Activated CD8-positive, alpha-beta T cell treated with anti-CD3 and anti-CD28 coated beads, Interleukin-2, amount 10 ng/mL, durations not matched to agents 7 days and 5 days (primary cell): ENCODE results near the gene STX8. TPM values are rescaled to one million over a fixed set of nuclear protein-coding genes. Genes with fewer than 3 reads are reported as not detected.

Experiments used
- ATAC-seq: fragments of 150-1000 bp; cut with Tn5 transposase; one replicate; pipeline ENCODE4 v1.10.0; 2021; ENCODE audit warnings: moderate library complexity
- CTCF ChIA-PET: fragments of 350-600 bp; sonication (Branson Sonifier 250); formaldehyde crosslinking; loops from one replicate; lab custom pipeline; 2021; ENCODE audit warnings: antibody characterized with exemption; lab: Charles Lee
- POLR2A ChIA-PET: fragments of 350-600 bp; sonication (Branson Sonifier 250); formaldehyde crosslinking; loops from one replicate; lab custom pipeline; 2021; ENCODE audit warnings: antibody characterized with exemption; lab: Charles Lee
- DNase-seq: peaks from one replicate; pipeline ENCODE4 v3.0.0-alpha.2; 2020
- H3K27ac Mint-ChIP-seq: one replicate; pipeline ENCODE4 v1.8.0; 2021; ENCODE audit warnings: mild to moderate bottlenecking, mixed read lengths
- H3K27me3 Mint-ChIP-seq: one replicate; pipeline ENCODE4 v1.8.0; 2021; ENCODE audit warnings: low read depth, mixed read lengths
- H3K36me3 Mint-ChIP-seq: one replicate; pipeline ENCODE4 v1.8.0; 2021; ENCODE audit warnings: low read depth, mixed read lengths
- H3K4me1 Mint-ChIP-seq: one replicate; pipeline ENCODE4 v1.8.0; 2021; ENCODE audit warnings: low read depth, mixed read lengths
- H3K4me3 Mint-ChIP-seq: one replicate; pipeline ENCODE4 v1.8.0; 2021; ENCODE audit warnings: mild to moderate bottlenecking, mixed read lengths
- H3K9me3 Mint-ChIP-seq: one replicate; pipeline ENCODE4 v1.8.0; 2022; ENCODE audit warnings: mixed read lengths; ENCODE audit not compliant: insufficient read depth
- total RNA-seq, 2 experiments: library from RNA; stranded (reverse); gene quantifications; one replicate each; pipeline ENCODE4 v1.2.3, GENCODE V29; 2021

STX8 gene
- total RNA-seq, 2 experiments from 2014 or later = 71.0 to 78.5 TPM

GRCh38 chr17:9285602-9286427, 289.8 kb downstream of the STX8 start:
- H3K9me3 Mint-ChIP-seq = no peaks in the 10 kb centered on the region
- no peaks in the 10 kb centered on the region for H3K27me3 Mint-ChIP-seq
- DNase-seq (no peak), ATAC-seq (no peak)
- H3K27ac Mint-ChIP-seq = no peak overlapping the region
- ChIA-PET CTCF (no interaction called here), POLR2A (no interaction called here)
- H3K4me1 Mint-ChIP-seq = peaks cover 17% of the 10 kb centered on the region
- H3K4me3 Mint-ChIP-seq = no peak overlapping the region
- H3K36me3 Mint-ChIP-seq = no peaks in the 10 kb centered on the region

DNA sequence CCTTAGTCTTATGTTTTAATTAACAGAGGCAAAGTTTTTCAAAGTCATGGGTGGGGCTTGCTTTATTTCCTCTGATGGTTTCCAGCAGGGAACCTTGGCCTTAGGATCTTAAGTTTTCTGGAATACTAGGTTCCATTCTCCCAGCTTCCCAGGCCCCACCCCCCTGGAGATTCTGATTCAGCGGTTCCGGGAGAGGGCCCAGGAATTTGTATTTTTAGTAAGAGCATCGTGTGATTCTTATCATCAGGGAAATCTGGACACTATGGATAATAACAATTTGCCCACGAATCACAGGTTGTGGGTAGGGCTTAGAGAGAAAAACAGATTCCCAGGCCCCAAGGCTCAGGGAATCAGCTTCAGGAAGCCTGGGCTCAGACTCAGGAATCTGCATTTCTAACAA, 290.7 kb downstream of the STX8 start:
- Mint-ChIP-seq H3K36me3 (no peaks in the 10 kb centered on the region), H3K4me1 (peaks cover 12% of the 10 kb centered on the region), H3K27ac (no peak overlapping the region), H3K9me3 (no peaks in the 10 kb centered on the region), H3K27me3 (no peaks in the 10 kb centered on the region), H3K4me3 (no peak overlapping the region)
- ChIA-PET POLR2A (no interaction called here), CTCF (interaction anchor here (1.2 kb wide), 1 partner anchor 11 kb away, joined by 6 read pairs; no protein-coding TSS in a partner anchor)
- no peak for ATAC-seq
- DNase-seq = no peak

DNA sequence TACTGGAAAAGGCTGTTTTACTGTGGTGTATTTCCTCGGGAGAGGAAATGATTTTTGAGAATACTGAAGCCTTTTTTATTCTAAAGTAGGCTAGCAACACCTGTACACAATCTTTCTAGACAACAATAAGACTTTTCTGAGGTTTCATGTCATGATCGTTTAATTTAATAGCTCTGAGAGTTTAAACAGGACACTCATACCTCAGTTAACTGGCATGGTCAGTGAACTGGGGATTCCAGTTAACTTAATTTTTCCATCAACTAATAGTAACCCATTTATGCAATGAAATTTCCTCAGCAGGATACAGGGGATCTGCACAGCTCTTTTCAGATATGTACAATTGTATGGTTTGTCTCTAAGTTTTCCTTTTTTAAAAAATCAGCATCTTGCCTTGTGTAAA, 291.7 kb downstream of the STX8 start:
- Mint-ChIP-seq H3K36me3 (no peaks in the 10 kb centered on the region), H3K27me3 (no peaks in the 10 kb centered on the region), H3K9me3 (no peaks in the 10 kb centered on the region), H3K4me1 (peaks cover 4% of the 10 kb centered on the region), H3K4me3 (no peak overlapping the region), H3K27ac (no peak overlapping the region)
- CTCF ChIA-PET = interaction anchor here (0.6 to 1.2 kb wide), 2 partner anchors 10 to 123 kb away, joined by 3 to 6 read pairs; no protein-coding TSS in a partner anchor
- POLR2A ChIA-PET = no interaction called here
- ATAC-seq (no peak), DNase-seq (no peak)

GRCh38 chr17:9279893-9280292, 295.7 kb downstream of the STX8 start:
- DNase-seq (no peak), ATAC-seq (no peak)
- Mint-ChIP-seq H3K4me3 (no peak overlapping the region), H3K4me1 (no peaks in the 10 kb centered on the region), H3K27ac (no peak overlapping the region), H3K27me3 (no peaks in the 10 kb centered on the region), H3K36me3 (no peaks in the 10 kb centered on the region), H3K9me3 (no peaks in the 10 kb centered on the region)
- POLR2A ChIA-PET = interaction anchor here (0.7 kb wide), 1 partner anchor 1147 kb away, joined by 5 read pairs; no protein-coding TSS in a partner anchor
- CTCF ChIA-PET = interaction anchor here (1.7 to 2.3 kb wide), 2 partner anchors 9 to 12 kb away, joined by 4 to 6 read pairs; no protein-coding TSS in a partner anchor

- Mint-ChIP-seq H3K4me1 (peaks cover 10% of the 10 kb centered on the region), H3K4me3 (no peak overlapping the region), H3K36me3 (no peaks in the 10 kb centered on the region), H3K27ac (no peak overlapping the region), H3K9me3 (no peaks in the 10 kb centered on the region), H3K27me3 (no peaks in the 10 kb centered on the region)
- DNase-seq (no peak), ATAC-seq (no peak)
- CTCF ChIA-PET = interaction anchor here (2.0 kb wide), 1 partner anchor 9 kb away, joined by 6 read pairs; no protein-coding TSS in a partner anchor
- POLR2A ChIA-PET = no interaction called here
Observed at GRCh38 chr17:9274973-9275372, 300.6 kb downstream of the STX8 start.

GRCh38 chr17:9273428-9274391, 301.9 kb downstream of the STX8 start:
- no peaks in the 10 kb centered on the region for H3K9me3 Mint-ChIP-seq
- no peak overlapping the region for H3K4me3 Mint-ChIP-seq
- CTCF ChIA-PET = interaction anchor here (0.7 to 2.0 kb wide), 2 partner anchors 10 to 19 kb away, joined by 3 to 6 read pairs; no protein-coding TSS in a partner anchor
- H3K27ac Mint-ChIP-seq = no peak overlapping the region
- peak; percentile 33 for ATAC-seq
- H3K4me1 Mint-ChIP-seq = peaks cover 10% of the 10 kb centered on the region
- H3K36me3 Mint-ChIP-seq = no peaks in the 10 kb centered on the region
- H3K27me3 Mint-ChIP-seq = no peaks in the 10 kb centered on the region
- DNase-seq = peak; percentile 24
- POLR2A ChIA-PET = no interaction called here

DNA sequence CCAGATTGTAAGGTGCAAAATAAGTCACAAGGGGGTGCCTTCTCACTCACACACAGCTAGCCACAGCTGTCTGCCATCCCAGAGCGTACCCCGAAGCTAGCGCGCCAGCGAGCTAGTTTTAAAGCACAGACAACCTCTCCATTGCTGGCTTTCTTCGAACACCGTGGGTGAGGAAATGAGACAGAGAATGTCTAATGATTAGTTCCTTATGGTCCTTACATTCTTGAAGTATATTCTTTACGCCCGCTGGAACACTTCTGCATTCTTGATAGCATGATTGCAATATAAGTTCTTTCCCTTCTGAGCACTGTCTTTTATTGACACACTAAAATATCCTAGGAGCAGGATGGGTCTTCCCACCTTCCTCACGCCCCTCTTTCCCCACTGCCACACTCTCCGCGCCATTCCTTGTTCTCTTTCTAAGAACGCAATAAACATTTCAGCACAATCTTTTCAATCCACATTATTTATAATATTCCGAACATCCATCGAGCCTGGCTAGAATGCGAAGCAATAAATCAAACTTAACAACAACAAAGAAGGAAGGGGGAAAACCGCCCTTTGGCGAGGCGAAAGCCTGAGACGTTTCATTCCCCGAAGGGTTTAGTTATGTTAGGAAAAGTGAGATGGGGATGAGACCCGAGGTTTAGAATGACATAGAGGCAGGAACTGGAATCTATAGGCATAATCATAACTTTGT, 303.0 kb downstream of the STX8 start:
- Mint-ChIP-seq H3K36me3 (no peaks in the 10 kb centered on the region), H3K9me3 (no peaks in the 10 kb centered on the region), H3K4me3 (no peak overlapping the region), H3K27me3 (no peaks in the 10 kb centered on the region), H3K27ac (no peak overlapping the region), H3K4me1 (peaks cover 10% of the 10 kb centered on the region)
- ATAC-seq (no peak), DNase-seq (no peak)
- CTCF ChIA-PET = interaction anchor here (2.0 kb wide), 1 partner anchor 12 kb away, joined by 6 read pairs; no protein-coding TSS in a partner anchor
- POLR2A ChIA-PET = no interaction called here

DNA sequence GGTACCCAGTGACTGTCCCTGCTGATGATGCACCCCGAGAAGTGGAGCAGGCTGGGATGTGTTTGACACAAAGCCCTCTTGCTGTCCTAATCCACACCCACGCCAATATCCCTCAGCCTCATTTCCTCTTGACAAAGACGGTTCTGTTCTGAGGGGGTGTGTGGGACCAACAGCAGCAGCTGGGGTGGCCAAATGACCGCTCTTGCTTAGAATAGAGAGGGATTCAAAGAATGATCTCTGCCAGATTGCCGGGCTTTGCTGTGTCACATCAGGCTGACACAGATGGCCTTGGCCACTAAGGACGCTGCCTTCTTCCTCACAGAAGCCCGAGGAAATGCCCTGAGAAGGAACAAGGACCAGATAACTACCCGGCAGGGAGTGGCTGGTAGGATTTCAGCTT, 303.6 kb downstream of the STX8 start:
- no peak overlapping the region for H3K4me3 Mint-ChIP-seq
- ChIA-PET CTCF (no interaction called here), POLR2A (no interaction called here)
- no peaks in the 10 kb centered on the region for H3K36me3 Mint-ChIP-seq
- no peak overlapping the region for H3K27ac Mint-ChIP-seq
- no peaks in the 10 kb centered on the region for H3K27me3 Mint-ChIP-seq
- no peaks in the 10 kb centered on the region for H3K9me3 Mint-ChIP-seq
- H3K4me1 Mint-ChIP-seq = peaks cover 10% of the 10 kb centered on the region
- ATAC-seq (no peak), DNase-seq (no peak)

DNA sequence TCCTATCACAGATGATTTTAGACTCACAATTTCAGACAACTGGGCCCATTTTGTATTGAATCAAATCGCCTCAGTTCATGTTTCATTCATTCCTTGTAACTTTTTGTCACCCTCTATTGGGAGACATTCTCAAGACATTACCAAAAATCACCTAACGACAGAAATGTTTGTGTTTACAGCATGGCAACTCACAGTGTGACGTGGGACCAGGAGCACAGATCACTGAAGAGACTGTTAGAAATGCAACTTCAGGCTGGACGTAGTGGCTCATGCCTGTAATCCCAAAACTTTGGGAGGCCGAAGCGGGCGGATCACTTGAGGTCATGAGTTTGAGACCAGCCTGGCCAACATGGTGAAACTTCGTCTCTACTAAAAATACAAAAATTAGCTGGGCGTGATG, 304.7 kb downstream of the STX8 start:
- ChIA-PET CTCF (no interaction called here), POLR2A (no interaction called here)
- Mint-ChIP-seq H3K36me3 (no peaks in the 10 kb centered on the region), H3K27me3 (no peaks in the 10 kb centered on the region), H3K27ac (no peak overlapping the region), H3K4me1 (peaks cover 10% of the 10 kb centered on the region), H3K9me3 (no peaks in the 10 kb centered on the region), H3K4me3 (no peak overlapping the region)
- ATAC-seq (no peak), DNase-seq (no peak)

DNA sequence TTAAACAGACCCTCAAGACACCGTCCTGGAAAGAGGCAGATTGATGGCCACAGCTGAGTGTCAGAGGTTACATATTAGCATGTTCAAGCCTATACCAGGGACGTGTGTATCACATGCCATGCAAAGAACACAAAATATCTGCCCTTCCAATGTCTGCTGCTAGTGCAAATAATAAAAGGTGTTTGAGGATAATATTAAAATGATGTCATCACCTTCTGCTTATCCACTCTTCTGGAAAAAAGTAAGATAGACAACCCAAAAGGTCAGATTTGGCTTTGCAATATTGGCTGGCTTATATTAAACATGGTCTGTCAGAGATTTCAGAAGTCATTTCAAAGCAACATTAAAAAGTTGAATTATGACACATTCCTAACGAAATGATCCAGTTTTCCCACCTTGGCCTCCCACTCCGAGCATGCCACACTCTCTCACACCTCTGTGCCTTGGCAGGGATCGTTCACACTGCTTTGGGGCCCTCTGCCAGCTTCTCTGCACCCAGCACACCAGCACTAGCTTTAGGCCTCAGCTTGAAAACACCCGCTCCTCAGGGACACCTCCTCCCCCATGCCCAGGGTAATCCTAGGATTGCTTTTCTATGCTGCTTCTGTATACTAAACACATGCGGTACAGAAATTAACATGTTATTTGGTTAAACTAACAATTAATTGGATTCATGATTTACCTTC, 306.1 kb downstream of the STX8 start:
- peaks cover 10% of the 10 kb centered on the region for H3K4me1 Mint-ChIP-seq
- H3K36me3 Mint-ChIP-seq = no peaks in the 10 kb centered on the region
- H3K27me3 Mint-ChIP-seq = no peaks in the 10 kb centered on the region
- H3K4me3 Mint-ChIP-seq = no peak overlapping the region
- H3K9me3 Mint-ChIP-seq = no peaks in the 10 kb centered on the region
- POLR2A ChIA-PET = no interaction called here
- H3K27ac Mint-ChIP-seq = no peak overlapping the region
- DNase-seq (no peak), ATAC-seq (no peak)
- CTCF ChIA-PET = no interaction called here

GRCh38 chr17:9268546-9268945, 307.1 kb downstream of the STX8 start:
- POLR2A ChIA-PET = no interaction called here
- Mint-ChIP-seq H3K36me3 (no peaks in the 10 kb centered on the region), H3K27ac (no peak overlapping the region), H3K27me3 (no peaks in the 10 kb centered on the region), H3K4me1 (peaks cover 3% of the 10 kb centered on the region), H3K9me3 (no peaks in the 10 kb centered on the region), H3K4me3 (no peak overlapping the region)
- DNase-seq (no peak), ATAC-seq (no peak)
- CTCF ChIA-PET = no interaction called here
